Ectodermal cell (in vitro differentiated cells): ENCODE data around the gene ACACA.

ENCODE experiments used
- H3K27ac ChIP-seq: 2 replicates; pipeline ENCODE4 v1.7.0; 2013; ENCODE audit warnings: mild to moderate bottlenecking, low read depth, low read length; ENCODE audit not compliant: insufficient read depth, poor library complexity, severe bottlenecking
- H3K27me3 ChIP-seq: 2 replicates; pipeline ENCODE4 v1.7.0; 2013; ENCODE audit warnings: mild to moderate bottlenecking, low read length; ENCODE audit not compliant: insufficient read depth, control insufficient read depth, poor library complexity, severe bottlenecking
- H3K36me3 ChIP-seq: one replicate; pipeline ENCODE4 v1.7.0; 2013; ENCODE audit warnings: low read length; ENCODE audit not compliant: control insufficient read depth, insufficient read depth
- H3K4me1 ChIP-seq: one replicate; pipeline ENCODE4 v1.7.0; 2013; ENCODE audit warnings: low read length; ENCODE audit not compliant: control insufficient read depth, insufficient read depth
- H3K4me3 ChIP-seq: 2 replicates; pipeline ENCODE4 v1.7.0; 2013; ENCODE audit warnings: low read depth, low read length, control low read depth; ENCODE audit not compliant: insufficient read depth
- H3K9me3 ChIP-seq: 2 replicates; pipeline ENCODE4 v1.7.0; 2013; ENCODE audit warnings: mild to moderate bottlenecking, low read length, moderate library complexity; ENCODE audit not compliant: control insufficient read depth
- WGBS, 2 experiments: methylation state at CpG; one replicate each; pipeline ENCODE4 v1.1.7; 2013; ENCODE audit warnings: missing lambda C conversion rate in 2 of 2; 5-methylcytosine and 5-hydroxymethylcytosine counted together

The ACACA gene

DNA sequence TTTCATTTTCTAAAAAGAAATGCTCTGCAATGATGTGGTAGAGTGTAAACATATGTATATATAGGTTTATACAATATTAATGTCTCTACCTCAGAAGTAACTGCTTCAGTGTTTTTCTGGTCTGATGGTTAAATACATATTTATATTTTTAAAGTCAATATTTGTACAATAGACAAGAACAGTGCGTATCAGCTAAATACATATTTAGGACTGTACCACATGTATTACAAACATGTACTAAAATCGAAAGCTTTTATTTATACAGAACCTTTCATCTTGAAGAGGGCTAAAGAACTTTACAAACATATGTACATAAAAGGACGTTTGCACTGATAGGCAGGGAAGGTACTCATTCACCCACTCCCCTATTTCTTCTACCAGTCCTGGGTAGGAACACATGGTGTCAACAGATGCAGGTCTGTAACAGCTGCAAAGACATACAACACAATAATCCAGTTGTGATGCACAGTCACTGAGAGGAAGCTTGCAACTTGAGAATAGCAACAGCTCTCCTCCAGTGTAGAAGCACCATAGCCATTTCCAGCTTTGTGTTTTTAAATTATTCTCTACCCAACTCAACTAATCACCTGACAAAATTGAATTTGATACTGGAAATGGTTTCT, 237.8 kb downstream of the ACACA start:
- Histone ChIP-seq H3K4me3 (no peak overlapping the region), H3K27ac (no peak overlapping the region), H3K4me1 (no peaks in the 10 kb centered on the region), H3K27me3 (no peaks in the 10 kb centered on the region), H3K36me3 (no peaks in the 10 kb centered on the region), H3K9me3 (no peaks in the 10 kb centered on the region)
- 88 to 89% methylated on average over 3 of the region's 3 CpGs for WGBS, 2 experiments

DNA sequence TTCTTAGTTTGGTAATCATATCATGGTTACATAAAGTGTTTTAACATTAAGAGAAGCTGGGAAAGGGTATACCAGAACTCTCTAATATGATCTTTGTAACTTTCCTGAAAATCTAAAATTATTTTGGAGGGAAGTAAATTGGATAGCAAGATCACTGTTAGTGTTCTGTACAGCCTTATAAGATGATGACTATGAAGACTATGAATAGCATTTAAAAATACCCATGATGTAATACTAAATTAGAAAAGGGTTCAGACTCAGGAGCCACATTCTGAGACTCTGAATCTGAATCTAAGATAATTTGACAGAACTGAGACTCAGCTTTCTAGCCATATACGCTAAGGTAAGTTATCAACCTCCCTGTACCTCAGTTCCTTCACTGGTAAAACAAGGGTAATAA, 238.9 kb downstream of the ACACA start:
- H3K27ac ChIP-seq: no peak overlapping the region
- H3K4me3 ChIP-seq: no peak overlapping the region
- H3K4me1 ChIP-seq: no peaks in the 10 kb centered on the region
- no peaks in the 10 kb centered on the region for H3K36me3 ChIP-seq
- no peaks in the 10 kb centered on the region for H3K9me3 ChIP-seq
- no peaks in the 10 kb centered on the region for H3K27me3 ChIP-seq
- 100% methylated on average over 1 of the region's 1 CpG for WGBS, 2 experiments

DNA sequence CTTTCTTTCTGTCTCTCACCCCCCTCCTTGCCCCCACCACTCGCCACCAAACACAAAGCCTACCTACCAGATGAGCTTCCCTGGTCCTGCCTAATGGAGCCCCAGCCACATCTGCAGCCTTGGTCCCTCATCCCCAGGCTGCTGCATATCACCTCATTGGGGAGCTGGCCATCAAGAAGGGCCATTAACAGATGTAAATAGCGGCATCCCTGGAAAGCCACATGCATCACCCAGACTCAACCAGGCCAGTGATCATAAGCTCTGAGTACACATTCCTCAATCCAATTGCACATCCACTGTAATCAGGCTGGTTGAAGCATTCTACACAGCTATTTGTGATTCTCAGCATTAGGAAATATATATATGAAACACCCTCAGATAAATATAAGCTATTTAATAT, 242.6 kb downstream of the ACACA start:
- H3K9me3 ChIP-seq: no peaks in the 10 kb centered on the region
- no peaks in the 10 kb centered on the region for H3K4me1 ChIP-seq
- H3K27me3 ChIP-seq: no peaks in the 10 kb centered on the region
- H3K27ac ChIP-seq: no peak overlapping the region
- 92 to 93% methylated on average over 2 of the region's 2 CpGs for WGBS, 2 experiments
- H3K36me3 ChIP-seq: no peaks in the 10 kb centered on the region
- no peak overlapping the region for H3K4me3 ChIP-seq

DNA sequence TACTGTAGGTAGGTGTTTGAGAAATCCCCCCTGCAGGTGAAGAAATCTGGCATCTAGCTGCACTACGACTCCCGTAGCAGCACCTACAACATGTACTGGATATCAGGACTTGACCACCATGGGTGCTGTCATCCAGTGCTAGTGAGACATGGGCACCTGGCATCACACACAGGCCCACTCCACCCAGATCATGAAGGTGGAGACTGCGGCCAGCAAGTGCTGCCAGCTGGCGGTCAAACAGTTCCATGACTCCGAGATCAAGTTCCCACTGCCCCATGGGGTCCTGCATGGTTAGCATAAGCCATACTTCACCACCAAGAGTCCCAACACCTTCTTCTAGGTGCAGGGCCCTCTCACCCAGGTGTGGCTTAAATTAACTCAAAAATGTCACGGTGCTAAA, 243.8 kb downstream of the ACACA start:
- H3K4me3 ChIP-seq: no peak overlapping the region
- no peaks in the 10 kb centered on the region for H3K4me1 ChIP-seq
- H3K36me3 ChIP-seq: no peaks in the 10 kb centered on the region
- WGBS, 2 experiments: 96 to 97% methylated on average over 6 of the region's 6 CpGs
- H3K9me3 ChIP-seq: no peaks in the 10 kb centered on the region
- no peak overlapping the region for H3K27ac ChIP-seq
- no peaks in the 10 kb centered on the region for H3K27me3 ChIP-seq

DNA sequence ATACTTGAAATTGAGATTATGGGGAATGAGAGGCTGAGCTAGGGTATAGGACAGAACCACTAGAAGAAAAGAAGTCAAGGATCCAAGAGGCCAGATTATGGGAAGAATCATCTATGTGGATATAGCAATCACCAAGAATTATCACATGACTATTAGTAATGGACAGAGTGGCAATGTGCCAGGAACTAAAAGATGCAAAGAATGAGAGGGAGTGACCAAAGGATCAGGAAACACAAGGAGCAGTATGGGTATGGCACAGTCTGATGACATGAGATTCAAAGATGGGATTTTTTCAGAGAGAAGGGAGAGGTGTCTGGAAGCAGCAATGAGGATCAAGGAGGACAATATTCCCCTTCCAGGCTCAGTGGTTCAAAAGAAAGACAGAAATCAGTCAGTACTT, 245.7 kb downstream of the ACACA start:
- no peaks in the 10 kb centered on the region for H3K27me3 ChIP-seq
- no peaks in the 10 kb centered on the region for H3K36me3 ChIP-seq
- no peaks in the 10 kb centered on the region for H3K9me3 ChIP-seq
- H3K27ac ChIP-seq: no peak overlapping the region
- no peak overlapping the region for H3K4me3 ChIP-seq
- no peaks in the 10 kb centered on the region for H3K4me1 ChIP-seq

DNA sequence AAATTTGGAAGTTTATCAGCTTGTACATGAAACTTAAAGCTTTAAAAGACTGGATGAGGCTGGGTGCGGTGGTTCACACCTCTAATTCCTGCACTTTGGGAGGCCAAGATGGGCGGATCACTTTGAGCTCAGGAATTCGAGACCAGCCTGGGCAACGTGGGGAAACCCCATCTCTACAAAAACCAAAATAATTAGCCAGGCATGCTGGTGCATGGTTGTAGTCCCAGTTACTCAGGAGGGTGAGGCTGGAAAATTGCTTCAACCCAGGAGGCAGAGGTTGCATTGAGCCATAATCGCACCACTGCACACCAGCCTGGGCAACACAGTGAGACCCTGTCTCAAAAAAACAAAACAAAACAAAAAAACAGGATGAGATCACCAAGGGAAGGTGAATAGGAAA, 248.3 kb downstream of the ACACA start:
- Histone ChIP-seq H3K4me1 (no peaks in the 10 kb centered on the region), H3K9me3 (no peaks in the 10 kb centered on the region), H3K36me3 (no peaks in the 10 kb centered on the region), H3K4me3 (no peak overlapping the region), H3K27ac (no peak overlapping the region), H3K27me3 (no peaks in the 10 kb centered on the region)
- 93 to 97% methylated on average over 5 of the region's 5 CpGs for WGBS, 2 experiments

DNA sequence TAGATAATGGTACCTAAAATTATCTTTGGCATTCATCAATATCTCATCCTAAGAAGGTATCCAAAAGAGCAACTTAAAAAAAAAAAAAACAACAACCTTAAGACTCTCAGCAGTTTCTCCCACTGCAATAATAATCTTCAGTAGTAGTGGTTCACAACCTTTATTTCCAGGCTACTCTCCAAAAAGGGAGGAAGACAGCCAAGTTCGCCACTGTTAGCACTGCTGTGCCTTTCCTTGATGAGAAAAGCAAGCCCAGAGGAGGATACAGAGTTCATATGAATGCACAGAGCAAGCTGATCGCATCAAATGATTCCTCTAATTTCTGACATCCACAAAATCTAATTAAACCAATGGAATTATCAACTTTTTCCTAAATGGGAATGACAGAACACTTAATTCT, 258.5 kb downstream of the ACACA start:
- Histone ChIP-seq H3K27me3 (no peaks in the 10 kb centered on the region), H3K27ac (no peak overlapping the region), H3K4me1 (no peaks in the 10 kb centered on the region), H3K36me3 (no peaks in the 10 kb centered on the region), H3K4me3 (no peak overlapping the region), H3K9me3 (no peaks in the 10 kb centered on the region)
- WGBS, 2 experiments: 88 to 92% methylated on average over 2 of the region's 2 CpGs

DNA sequence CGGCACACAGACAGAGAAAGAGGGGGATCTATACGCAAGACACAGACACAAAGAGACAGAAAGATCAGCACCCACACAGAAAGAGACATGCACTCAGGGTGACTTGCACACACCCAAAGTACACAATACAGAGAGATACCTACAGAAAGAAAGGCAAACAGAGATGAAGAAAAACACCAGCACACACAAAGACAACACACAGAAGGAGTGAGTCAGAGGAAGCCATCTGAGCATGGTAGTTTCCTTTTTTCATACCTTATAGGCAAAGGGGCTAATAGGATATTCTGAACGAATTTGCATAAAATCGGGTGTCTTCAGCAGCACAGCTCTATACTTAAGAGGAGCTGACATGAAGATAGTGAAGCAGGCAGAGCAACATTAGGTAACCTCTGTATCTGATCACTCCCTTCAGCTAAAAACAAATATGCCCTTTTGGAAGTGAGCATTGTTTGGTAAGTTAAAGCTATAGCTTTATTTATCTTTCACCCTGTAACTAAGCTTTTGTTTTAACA, 259.3 kb downstream of the ACACA start:
- H3K27ac ChIP-seq: peak overlapping the region; percentile 8
- no peaks in the 10 kb centered on the region for H3K4me1 ChIP-seq
- 86% methylated on average over 3 to 4 of the region's 4 CpGs for WGBS, 2 experiments
- no peaks in the 10 kb centered on the region for H3K27me3 ChIP-seq
- no peaks in the 10 kb centered on the region for H3K36me3 ChIP-seq
- no peaks in the 10 kb centered on the region for H3K9me3 ChIP-seq
- no peak overlapping the region for H3K4me3 ChIP-seq

DNA sequence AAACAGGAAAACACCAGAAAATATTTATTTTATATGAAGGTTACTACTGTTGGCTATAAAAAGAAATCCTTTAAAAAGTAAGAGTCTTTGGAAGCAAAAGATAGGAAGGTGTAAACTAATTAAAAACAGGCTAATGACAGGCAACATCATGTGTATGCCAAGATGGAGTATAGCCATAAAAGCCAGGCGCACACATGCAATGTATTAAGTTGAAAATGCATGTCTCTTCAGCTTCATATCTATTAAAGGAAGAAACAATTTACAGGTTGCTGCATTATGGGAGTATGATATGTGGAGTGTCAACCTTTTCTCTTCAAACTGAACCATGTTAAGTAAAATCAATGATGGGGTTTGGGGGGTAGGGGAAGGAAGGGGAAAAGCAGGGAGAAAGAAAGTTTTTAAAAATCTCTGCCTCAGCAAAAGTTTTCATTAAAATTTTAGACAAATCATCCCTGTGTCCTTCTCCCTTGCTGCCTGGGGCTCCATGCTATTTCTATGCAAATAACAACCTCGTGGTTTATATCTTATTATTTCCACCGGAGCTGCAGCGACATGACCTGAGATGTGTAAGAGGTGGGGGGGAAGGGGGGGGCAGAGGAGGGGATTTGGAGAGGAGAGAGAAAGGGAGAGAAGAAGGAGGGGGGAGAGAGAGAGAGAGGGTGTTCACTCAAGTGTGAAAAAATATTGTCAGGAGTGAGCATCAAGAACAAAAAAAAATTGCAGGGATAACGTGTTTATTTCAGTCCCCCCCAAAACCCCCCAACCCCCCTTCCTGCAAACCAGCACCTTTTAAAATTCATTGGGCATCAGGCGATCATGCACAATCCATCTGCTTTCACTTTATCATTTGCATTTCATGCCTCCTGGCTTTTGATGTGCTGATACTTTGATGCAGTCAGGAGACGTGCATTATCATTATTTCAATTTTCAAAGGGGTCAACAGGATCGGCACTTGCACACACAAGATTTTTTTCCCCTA, 260.3 kb downstream of the ACACA start:
- no peak overlapping the region for H3K4me3 ChIP-seq

DNA sequence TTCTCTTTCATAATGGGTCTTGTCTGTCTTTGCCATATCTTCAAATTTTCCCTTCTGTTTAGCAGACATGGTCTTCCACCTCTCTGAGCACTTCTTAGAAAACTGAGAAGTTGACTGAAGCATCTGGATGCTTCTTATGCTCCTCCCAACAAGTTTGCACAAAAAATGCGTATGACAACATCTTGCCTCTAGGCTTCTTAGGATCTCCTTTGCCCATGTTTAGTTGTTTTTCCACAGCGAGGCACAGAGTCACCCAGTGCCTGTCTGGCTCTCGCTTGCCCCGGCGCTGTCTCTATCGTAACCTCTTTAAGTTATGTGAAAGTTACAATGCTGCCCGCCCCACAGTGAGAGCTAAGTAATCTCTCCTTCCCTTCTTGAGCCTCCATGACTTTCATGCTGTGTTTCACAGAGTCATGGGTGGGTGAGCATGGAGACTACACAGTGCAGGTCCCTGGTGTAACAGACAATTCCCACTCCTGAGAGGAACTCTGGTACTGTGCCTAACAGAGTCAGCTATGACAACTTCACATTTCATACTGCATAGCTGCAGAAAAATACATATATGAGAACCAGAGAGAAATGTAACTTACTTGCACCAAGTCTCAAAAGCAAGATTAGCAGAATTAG, 262.4 kb downstream of the ACACA start:
- Histone ChIP-seq H3K27me3 (no peaks in the 10 kb centered on the region), H3K36me3 (no peaks in the 10 kb centered on the region), H3K4me1 (no peaks in the 10 kb centered on the region), H3K4me3 (no peak overlapping the region), H3K9me3 (no peaks in the 10 kb centered on the region), H3K27ac (no peak overlapping the region)
- 92 to 95% methylated on average over 7 of the region's 7 CpGs for WGBS, 2 experiments

More for the DNA sequence above, 260.3 kb downstream of the ACACA start:
- Histone ChIP-seq H3K36me3 (no peaks in the 10 kb centered on the region), H3K27me3 (no peaks in the 10 kb centered on the region), H3K4me1 (no peaks in the 10 kb centered on the region), H3K9me3 (no peaks in the 10 kb centered on the region), H3K27ac (no peak overlapping the region)
- WGBS, 2 experiments: 91 to 94% methylated on average over 8 of the region's 8 CpGs
